H9 (cell line): Measurements from ENCODE around the gene FGF21. TPM values are rescaled to one million over a fixed set of nuclear protein-coding genes. Genes with fewer than 3 reads are reported as not detected.

Source experiments
- DNase-seq: peaks from one replicate; pipeline ENCODE4 v3.0.0-alpha.2; 2017
- H2AFZ ChIP-seq: one replicate; pipeline ENCODE4 v1.6.1; 2013; ENCODE audit warnings: mild to moderate bottlenecking, low read length, control low read depth, moderate library complexity
- H2AK5ac ChIP-seq: 2 replicates; pipeline ENCODE4 v1.6.1; 2013; ENCODE audit warnings: low read length, control low read depth, mixed read lengths; ENCODE audit not compliant: insufficient read length
- H2BK120ac ChIP-seq: one replicate; pipeline ENCODE4 v1.6.1; 2013; ENCODE audit warnings: low read depth, mild to moderate bottlenecking, low read length, control low read depth, inconsistent platforms; ENCODE audit not compliant: poor library complexity, severe bottlenecking
- H2BK12ac ChIP-seq: 2 replicates; pipeline ENCODE4 v1.6.1; 2013; ENCODE audit warnings: low read length, control low read depth, mixed read lengths, low read depth; ENCODE audit not compliant: insufficient read length
- H2BK15ac ChIP-seq: 2 replicates; pipeline ENCODE4 v1.6.1; 2013; ENCODE audit warnings: low read depth, low read length, control low read depth
- H2BK20ac ChIP-seq: one replicate; pipeline ENCODE4 v1.6.1; 2013; ENCODE audit warnings: low read depth, mild to moderate bottlenecking, low read length, control low read depth, inconsistent platforms; ENCODE audit not compliant: poor library complexity, severe bottlenecking
- H2BK5ac ChIP-seq: 2 replicates; pipeline ENCODE4 v1.6.1; 2013; ENCODE audit warnings: low read length, control low read depth, mixed read lengths; ENCODE audit not compliant: insufficient read length
- H3K14ac ChIP-seq: 2 replicates; pipeline ENCODE4 v1.6.1; 2013; ENCODE audit warnings: low read length, control low read depth; ENCODE audit not compliant: insufficient read depth
- H3K18ac ChIP-seq: 2 replicates; pipeline ENCODE4 v1.6.1; 2013; ENCODE audit warnings: low read depth, mild to moderate bottlenecking, mixed read lengths, low read length, control low read depth; ENCODE audit not compliant: insufficient read length
- H3K23ac ChIP-seq: 2 replicates; pipeline ENCODE4 v1.6.1; 2013; ENCODE audit warnings: low read length, control low read depth, mixed read lengths, low read depth; ENCODE audit not compliant: insufficient read length
- H3K23me2 ChIP-seq: 2 replicates; pipeline ENCODE4 v1.6.1; 2013; ENCODE audit warnings: low read depth, mild to moderate bottlenecking, mixed read lengths, low read length, control low read depth; ENCODE audit not compliant: insufficient read length, poor library complexity, severe bottlenecking
- H3K27ac ChIP-seq: 2 replicates; pipeline ENCODE4 v1.5.1; 2013; ENCODE audit warnings: low read length, control low read depth, mixed read lengths, low read depth; ENCODE audit not compliant: insufficient read length
- H3K27me3 ChIP-seq: 2 replicates; pipeline ENCODE4 v1.6.1; 2013; ENCODE audit warnings: low read length, control low read depth, inconsistent platforms; ENCODE audit not compliant: insufficient read depth
- H3K4ac ChIP-seq: 2 replicates; pipeline ENCODE4 v1.6.1; 2013; ENCODE audit warnings: low read depth, mild to moderate bottlenecking, control low read depth, inconsistent platforms, low read length, moderate library complexity
- H3K4me1 ChIP-seq: 2 replicates; pipeline ENCODE4 v1.6.1; 2013; ENCODE audit warnings: low read length, control low read depth, inconsistent platforms; ENCODE audit not compliant: insufficient read depth
- H3K4me2 ChIP-seq: 2 replicates; pipeline ENCODE4 v1.6.1; 2013; ENCODE audit warnings: low read length, control low read depth, mixed read lengths; ENCODE audit not compliant: insufficient read length, insufficient read depth
- H3K56ac ChIP-seq: 2 replicates; pipeline ENCODE4 v1.6.1; 2013; ENCODE audit warnings: low read depth, mild to moderate bottlenecking, mixed read lengths, low read length, control low read depth; ENCODE audit not compliant: insufficient read length
- H3K79me1 ChIP-seq: 2 replicates; pipeline ENCODE4 v1.6.1; 2013; ENCODE audit warnings: low read depth, mild to moderate bottlenecking, moderate library complexity, low read length, control low read depth, inconsistent platforms; ENCODE audit not compliant: insufficient read depth, poor library complexity, severe bottlenecking
- H3K79me2 ChIP-seq: 2 replicates; pipeline ENCODE4 v1.6.1; 2013; ENCODE audit warnings: low read length, control low read depth, inconsistent platforms; ENCODE audit not compliant: insufficient read depth
- H3K9ac ChIP-seq: 2 replicates; pipeline ENCODE4 v1.6.1; 2013; ENCODE audit warnings: low read length, control low read depth, mixed read lengths; ENCODE audit not compliant: insufficient read length; ENCODE audit errors: extremely low read depth
- H3K9me3 ChIP-seq: one replicate; pipeline ENCODE4 v1.6.1; 2013; ENCODE audit warnings: low read depth, low read length, inconsistent platforms; ENCODE audit not compliant: control insufficient read depth
- H3T11ph ChIP-seq: one replicate; pipeline ENCODE4 v1.6.1; 2013; ENCODE audit warnings: mild to moderate bottlenecking, low read length, control low read depth, inconsistent platforms
- H4K20me1 ChIP-seq: one replicate; pipeline ENCODE4 v1.6.1; 2013; ENCODE audit not compliant: control insufficient read depth, insufficient read length, insufficient read depth
- H4K5ac ChIP-seq: 2 replicates; pipeline ENCODE4 v1.6.1; 2013; ENCODE audit warnings: low read depth, mild to moderate bottlenecking, mixed read lengths, low read length, control low read depth; ENCODE audit not compliant: insufficient read length
- H4K8ac ChIP-seq: replicated peaks from 2 replicates; pipeline ENCODE4 v1.6.1; 2013; ENCODE audit warnings: low read length, control low read depth, mixed read lengths, low read depth; ENCODE audit not compliant: insufficient read length
- H4K91ac ChIP-seq: 2 replicates; pipeline ENCODE4 v1.6.1; 2013; ENCODE audit warnings: low read depth, mild to moderate bottlenecking, moderate library complexity, mixed read lengths, low read length, control low read depth; ENCODE audit not compliant: insufficient read length
- H3K27ac Mint-ChIP-seq, 3 experiments: 2 replicates in 2 of 3; 3 replicates in 1 of 3; pipeline ENCODE4 v1.8.0; 2020 to 2021; ENCODE audit warnings: mixed read lengths in 3 of 3, mild to moderate bottlenecking in 1 of 3, moderate library complexity in 1 of 3
- H3K27me3 Mint-ChIP-seq: 2 replicates; pipeline ENCODE4 v1.8.0; 2021; ENCODE audit warnings: low read depth, mild to moderate bottlenecking, moderate library complexity, mixed read lengths
- H3K36me3 Mint-ChIP-seq, 3 experiments: 2 replicates in 2 of 3; 3 replicates in 1 of 3; pipeline ENCODE4 v1.8.0; 2020 to 2021; ENCODE audit warnings: low read depth in 3 of 3, mixed read lengths in 3 of 3; ENCODE audit not compliant: insufficient read depth in 1 of 3
- H3K4me1 Mint-ChIP-seq, 2 experiments: 2 replicates each; pipeline ENCODE4 v1.8.0; 2020; ENCODE audit warnings: mixed read lengths in 2 of 2
- H3K4me3 Mint-ChIP-seq, 2 experiments: 2 replicates in 1 of 2; 3 replicates in 1 of 2; pipeline ENCODE4 v1.8.0; 2020 to 2021; ENCODE audit warnings: mild to moderate bottlenecking in 2 of 2, mixed read lengths in 2 of 2, moderate library complexity in 1 of 2
- H3K9me3 Mint-ChIP-seq, 2 experiments: 2 replicates in 1 of 2; 3 replicates in 1 of 2; pipeline ENCODE4 v1.8.0; 2020; ENCODE audit warnings: mild to moderate bottlenecking in 2 of 2, mixed read lengths in 2 of 2, moderate library complexity in 1 of 2
- WGBS: extraction: QIAGEN DNeasy Blood & Tissue Kit; methylation state at CpG from one replicate; pipeline ENCODE4 v1.1.7; 2013; ENCODE audit warnings: missing lambda C conversion rate, low lambda C conversion rate, mixed read lengths; ENCODE audit not compliant: insufficient read length; ENCODE audit errors: extremely low coverage; 5-methylcytosine and 5-hydroxymethylcytosine counted together
- total RNA-seq: library from RNA; stranded (reverse); gene quantifications from 2 replicates; pipeline ENCODE4 v1.2.1, GENCODE V29; 2021
- TF ChIP-seq, protein P1 (sequence below): fragments of 200-600 bp; sonication (generic); conservative IDR thresholded peaks from 3 replicates; pipeline ENCODE4 v1.8.0; 2021; ENCODE audit warnings: antibody characterized with exemption, mild to moderate bottlenecking

Gene FGF21
- total RNA-seq, 1 experiment from 2014 or later: 0.90 TPM

DNA sequence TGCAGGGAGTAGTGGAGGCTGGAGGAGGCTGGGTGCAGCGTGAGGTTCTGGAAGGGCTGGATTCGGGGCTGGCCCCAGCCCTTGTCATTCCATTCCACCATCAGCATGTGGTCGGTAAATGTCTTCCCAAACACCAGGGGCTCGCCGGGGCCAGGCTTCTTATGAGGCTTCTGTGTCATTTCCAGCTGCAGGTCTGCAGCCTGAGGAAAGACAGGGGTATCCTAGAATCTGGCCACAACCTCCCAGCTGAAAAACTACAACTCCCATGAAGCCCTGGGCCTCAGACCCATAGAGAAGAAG lies 51.1 kb downstream of the FGF21 start:
- no CpG with 5 or more reads among the region's 5 CpGs for WGBS
- H3K4me1 ChIP-seq: peaks cover 3% of the 10 kb centered on the region; the same call in 1 of the 2 replicates
- no peak overlapping the region for H2BK5ac ChIP-seq

More for the DNA sequence above, 51.1 kb downstream of the FGF21 start:
- Histone ChIP-seq H3K18ac (no peak overlapping the region), H4K91ac (no peak overlapping the region), H2BK15ac (no peak overlapping the region), H3K27me3 (no peaks in the 10 kb centered on the region; the same call in 1 of the 2 replicates), H3K79me2 (no peaks in the 10 kb centered on the region), H4K8ac (no peak overlapping the region), H4K5ac (no peak overlapping the region), H3K14ac (no peak overlapping the region), H3K9ac (no peak overlapping the region), H2BK120ac (no peak overlapping the region), H3K23me2 (peaks cover 4% of the 10 kb centered on the region), H3K56ac (no peak overlapping the region), H3K23ac (no peak overlapping the region), H3K4ac (no peak overlapping the region), H3K27ac (no peak overlapping the region), H3T11ph (no peak overlapping the region), H2AFZ (no peak overlapping the region), H3K9me3 (no peaks in the 10 kb centered on the region), H3K4me2 (no peak overlapping the region), H4K20me1 (peaks cover 2% of the 10 kb centered on the region), H2BK12ac (no peak overlapping the region), H2AK5ac (no peak overlapping the region), H3K79me1 (no peaks in the 10 kb centered on the region), H2BK20ac (no peak overlapping the region)
- TF ChIP-seq, protein P1, sequence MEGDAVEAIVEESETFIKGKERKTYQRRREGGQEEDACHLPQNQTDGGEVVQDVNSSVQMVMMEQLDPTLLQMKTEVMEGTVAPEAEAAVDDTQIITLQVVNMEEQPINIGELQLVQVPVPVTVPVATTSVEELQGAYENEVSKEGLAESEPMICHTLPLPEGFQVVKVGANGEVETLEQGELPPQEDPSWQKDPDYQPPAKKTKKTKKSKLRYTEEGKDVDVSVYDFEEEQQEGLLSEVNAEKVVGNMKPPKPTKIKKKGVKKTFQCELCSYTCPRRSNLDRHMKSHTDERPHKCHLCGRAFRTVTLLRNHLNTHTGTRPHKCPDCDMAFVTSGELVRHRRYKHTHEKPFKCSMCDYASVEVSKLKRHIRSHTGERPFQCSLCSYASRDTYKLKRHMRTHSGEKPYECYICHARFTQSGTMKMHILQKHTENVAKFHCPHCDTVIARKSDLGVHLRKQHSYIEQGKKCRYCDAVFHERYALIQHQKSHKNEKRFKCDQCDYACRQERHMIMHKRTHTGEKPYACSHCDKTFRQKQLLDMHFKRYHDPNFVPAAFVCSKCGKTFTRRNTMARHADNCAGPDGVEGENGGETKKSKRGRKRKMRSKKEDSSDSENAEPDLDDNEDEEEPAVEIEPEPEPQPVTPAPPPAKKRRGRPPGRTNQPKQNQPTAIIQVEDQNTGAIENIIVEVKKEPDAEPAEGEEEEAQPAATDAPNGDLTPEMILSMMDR: no peak
- peaks cover 24 to 41% of the 10 kb centered on the region in 2 experiments for H3K4me1 Mint-ChIP-seq
- H3K36me3 Mint-ChIP-seq: no peaks in the 10 kb centered on the region; a peak in 1 of 7 replicates
- H3K27ac Mint-ChIP-seq: peak overlapping the region in 2 of 3 experiments; percentile 24 to 28; a peak in 3 of 7 replicates
- peaks cover 15% of the 10 kb centered on the region for H3K27me3 Mint-ChIP-seq
- peak overlapping the region in 1 of 2 experiments; percentile 65; a peak in 1 of 5 replicates for H3K4me3 Mint-ChIP-seq
- no peaks in the 10 kb centered on the region for H3K9me3 Mint-ChIP-seq
- peak; percentile 83 for DNase-seq
